Activated B cell treated with CpG ODN at 0.5 μM for 24 hours (primary cell): ENCODE data around the gene ACADS. TPM values are rescaled to one million over a fixed set of nuclear protein-coding genes. Genes with fewer than 3 reads are reported as not detected.
A peak's percentile ranks its signal among the peaks of the same experiment; 100 is the strongest.

Experiments used
- ATAC-seq: fragments of 200-7000 bp; cut with Tn5 transposase; one replicate; pipeline ENCODE4 v1.10.0; 2021; ENCODE audit warnings: low read depth, mild to moderate bottlenecking, moderate library complexity
- CTCF ChIA-PET: fragments of 350-600 bp; sonication (Branson Sonifier 250); formaldehyde crosslinking; loops from one replicate; lab custom pipeline; 2021; ENCODE audit warnings: antibody characterized with exemption; lab: Charles Lee
- POLR2A ChIA-PET: fragments of 350-600 bp; sonication (Branson Sonifier 250); formaldehyde crosslinking; loops from one replicate; lab custom pipeline; 2021; ENCODE audit warnings: antibody characterized with exemption; lab: Charles Lee
- DNase-seq: peaks from one replicate; pipeline ENCODE4 v3.0.0; 2022
- H3K27ac Mint-ChIP-seq: one replicate; pipeline ENCODE4 v1.8.0; 2020; ENCODE audit warnings: mixed read lengths
- H3K27me3 Mint-ChIP-seq: one replicate; pipeline ENCODE4 v1.8.0; 2021; ENCODE audit warnings: mixed read lengths
- H3K36me3 Mint-ChIP-seq: one replicate; pipeline ENCODE4 v1.8.0; 2021; ENCODE audit warnings: low read depth, mixed read lengths
- H3K4me1 Mint-ChIP-seq: one replicate; pipeline ENCODE4 v1.8.0; 2021; ENCODE audit warnings: mixed read lengths
- H3K4me3 Mint-ChIP-seq: one replicate; pipeline ENCODE4 v1.8.0; 2020; ENCODE audit warnings: mild to moderate bottlenecking, mixed read lengths
- H3K9me3 Mint-ChIP-seq: one replicate; pipeline ENCODE4 v1.8.0; 2020; ENCODE audit warnings: mixed read lengths
- intact Hi-C: fragments of 100-400 bp; cut with micrococcal nuclease; formaldehyde crosslinking; loops from one replicate; pipeline ENCODE4 v1.15.1; 2024
- total RNA-seq: library from RNA; stranded (reverse); gene quantifications from 2 replicates; pipeline ENCODE4 v1.2.3, GENCODE V29; 2022
- TF ChIP-seq, protein P1 (sequence below): fragments of 200-600 bp; IDR thresholded peaks from one replicate; pipeline ENCODE4 v1.8.0; 2022; ENCODE audit warnings: antibody characterized with exemption, mild to moderate bottlenecking

Gene ACADS
- total RNA-seq, 1 donor from 2014 or later = 11.1 TPM

DNA sequence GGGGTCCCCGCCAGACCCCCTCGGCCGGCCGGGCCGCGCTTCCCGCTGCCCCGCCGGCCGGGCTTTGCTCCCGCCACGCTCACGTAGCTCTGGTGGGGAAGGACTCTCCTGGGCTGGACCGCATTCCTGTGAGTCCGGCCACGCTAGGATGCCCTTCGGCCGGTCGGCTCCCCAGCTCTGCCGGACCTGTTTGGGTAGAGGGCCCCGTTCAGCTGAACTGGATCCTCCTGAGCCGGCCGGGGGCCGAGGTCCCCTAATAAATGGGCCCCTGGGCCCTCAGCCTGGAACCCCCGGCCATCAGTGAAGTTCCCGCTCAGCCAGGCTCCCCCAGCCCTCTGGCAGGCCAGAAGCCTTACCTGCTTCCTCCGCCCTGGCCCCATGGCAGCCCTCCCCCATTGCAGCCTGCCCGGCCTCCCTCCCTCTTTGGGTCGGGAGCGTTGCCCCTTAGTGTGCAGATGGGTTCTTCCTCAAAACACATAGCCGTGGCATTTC is 14.8 kb upstream of the ACADS start:
- Mint-ChIP-seq H3K4me1 (peaks cover 29% of the 10 kb centered on the region), H3K36me3 (peaks cover 21% of the 10 kb centered on the region), H3K27ac (peak overlapping the region; percentile 82), H3K27me3 (no peaks in the 10 kb centered on the region), H3K4me3 (peak overlapping the region; percentile 89), H3K9me3 (no peaks in the 10 kb centered on the region)
- ATAC-seq (peak; percentile 33), DNase-seq (peak; percentile 31)
- CTCF ChIA-PET = interaction anchor here (0.8 to 2.8 kb wide), 6 partner anchors 15 to 261 kb away, joined by 3 to 15 read pairs (median 6); partner anchors contain the start of genes ACADS and MLEC
- POLR2A ChIA-PET = interaction anchor here (0.7 to 1.9 kb wide), 7 partner anchors 10 to 403 kb away, joined by 3 to 8 read pairs (median 5); partner anchors contain the start of gene MLEC
- intact Hi-C loops = loop anchor here (1.0 to 10.0 kb wide), 4 partner anchors 14 to 401 kb away; partner anchors contain the start of genes ACADS and COX6A1
- TF ChIP-seq, protein P1, sequence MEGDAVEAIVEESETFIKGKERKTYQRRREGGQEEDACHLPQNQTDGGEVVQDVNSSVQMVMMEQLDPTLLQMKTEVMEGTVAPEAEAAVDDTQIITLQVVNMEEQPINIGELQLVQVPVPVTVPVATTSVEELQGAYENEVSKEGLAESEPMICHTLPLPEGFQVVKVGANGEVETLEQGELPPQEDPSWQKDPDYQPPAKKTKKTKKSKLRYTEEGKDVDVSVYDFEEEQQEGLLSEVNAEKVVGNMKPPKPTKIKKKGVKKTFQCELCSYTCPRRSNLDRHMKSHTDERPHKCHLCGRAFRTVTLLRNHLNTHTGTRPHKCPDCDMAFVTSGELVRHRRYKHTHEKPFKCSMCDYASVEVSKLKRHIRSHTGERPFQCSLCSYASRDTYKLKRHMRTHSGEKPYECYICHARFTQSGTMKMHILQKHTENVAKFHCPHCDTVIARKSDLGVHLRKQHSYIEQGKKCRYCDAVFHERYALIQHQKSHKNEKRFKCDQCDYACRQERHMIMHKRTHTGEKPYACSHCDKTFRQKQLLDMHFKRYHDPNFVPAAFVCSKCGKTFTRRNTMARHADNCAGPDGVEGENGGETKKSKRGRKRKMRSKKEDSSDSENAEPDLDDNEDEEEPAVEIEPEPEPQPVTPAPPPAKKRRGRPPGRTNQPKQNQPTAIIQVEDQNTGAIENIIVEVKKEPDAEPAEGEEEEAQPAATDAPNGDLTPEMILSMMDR = no peak

DNA sequence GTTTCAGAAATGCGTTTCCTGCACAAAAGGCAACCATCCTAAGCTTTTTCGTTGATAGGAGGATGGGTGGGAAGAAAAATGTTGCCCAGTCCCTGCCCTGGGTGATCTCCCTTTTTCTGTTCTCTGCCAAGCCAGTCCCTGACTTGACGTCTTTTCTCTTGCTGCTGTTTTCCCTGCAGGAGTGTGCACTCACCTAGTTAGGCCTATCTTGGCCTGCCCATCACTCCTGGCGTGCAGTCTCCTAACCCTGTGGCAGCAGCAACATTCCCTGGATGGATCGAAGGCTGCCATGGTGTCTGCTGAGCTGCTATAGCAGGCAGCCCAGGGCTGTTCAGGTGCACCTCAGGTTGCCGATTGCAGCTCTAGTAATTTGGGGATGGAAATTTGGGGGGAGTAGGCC is 14.2 kb upstream of the ACADS start:
- Mint-ChIP-seq H3K4me1 (peaks cover 29% of the 10 kb centered on the region), H3K9me3 (no peaks in the 10 kb centered on the region), H3K27me3 (no peaks in the 10 kb centered on the region), H3K27ac (peak overlapping the region; percentile 82), H3K36me3 (peaks cover 24% of the 10 kb centered on the region), H3K4me3 (peak overlapping the region; percentile 89)
- ATAC-seq (no peak), DNase-seq (no peak)
- TF ChIP-seq, protein P1 = no peak
- CTCF ChIA-PET = interaction anchor here (1.0 to 2.8 kb wide), 5 partner anchors 14 to 260 kb away, joined by 3 to 15 read pairs (median 7); partner anchors contain the start of gene ACADS
- intact Hi-C loops = loop anchor here (1.0 to 10.0 kb wide), 3 partner anchors 26 to 401 kb away; partner anchors contain the start of gene COX6A1
- POLR2A ChIA-PET = interaction anchor here (0.7 to 1.9 kb wide), 6 partner anchors 11 to 404 kb away, joined by 3 to 7 read pairs (median 4); partner anchors contain the start of gene MLEC

DNA sequence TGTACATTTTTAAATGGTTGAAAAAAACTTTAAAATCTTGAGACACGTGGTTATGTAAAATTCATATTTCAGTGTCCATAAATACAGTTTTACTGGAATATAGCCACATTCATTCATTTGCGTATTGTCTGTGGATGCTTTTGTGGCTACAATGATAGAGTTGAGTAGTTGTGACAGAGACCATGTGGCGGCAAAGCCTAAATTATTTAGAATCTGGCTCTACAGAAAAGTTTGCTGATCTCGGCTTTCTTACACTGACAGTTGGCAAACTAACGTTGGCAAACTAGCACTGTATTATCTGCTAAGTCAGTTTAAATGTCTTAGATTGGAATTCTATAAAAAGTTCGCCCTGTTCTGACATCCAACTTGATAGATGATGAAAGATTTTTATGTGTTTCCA is 13.0 kb upstream of the ACADS start:
- H3K4me1 Mint-ChIP-seq = peaks cover 29% of the 10 kb centered on the region
- CTCF ChIA-PET = interaction anchor here (1.9 to 2.8 kb wide), 2 partner anchors 64 to 66 kb away, joined by 15 read pairs; no protein-coding TSS in a partner anchor
- no peaks in the 10 kb centered on the region for H3K27me3 Mint-ChIP-seq
- no peak overlapping the region for H3K27ac Mint-ChIP-seq
- peaks cover 35% of the 10 kb centered on the region for H3K36me3 Mint-ChIP-seq
- DNase-seq = no peak
- ATAC-seq = no peak
- no peak overlapping the region for H3K4me3 Mint-ChIP-seq
- H3K9me3 Mint-ChIP-seq = no peaks in the 10 kb centered on the region
- POLR2A ChIA-PET = no interaction called here
- TF ChIP-seq, protein P1 = no peak
- intact Hi-C loops = loop anchor here (5.0 to 10.0 kb wide), 2 partner anchors 278 to 400 kb away; partner anchors contain the start of gene COX6A1

DNA sequence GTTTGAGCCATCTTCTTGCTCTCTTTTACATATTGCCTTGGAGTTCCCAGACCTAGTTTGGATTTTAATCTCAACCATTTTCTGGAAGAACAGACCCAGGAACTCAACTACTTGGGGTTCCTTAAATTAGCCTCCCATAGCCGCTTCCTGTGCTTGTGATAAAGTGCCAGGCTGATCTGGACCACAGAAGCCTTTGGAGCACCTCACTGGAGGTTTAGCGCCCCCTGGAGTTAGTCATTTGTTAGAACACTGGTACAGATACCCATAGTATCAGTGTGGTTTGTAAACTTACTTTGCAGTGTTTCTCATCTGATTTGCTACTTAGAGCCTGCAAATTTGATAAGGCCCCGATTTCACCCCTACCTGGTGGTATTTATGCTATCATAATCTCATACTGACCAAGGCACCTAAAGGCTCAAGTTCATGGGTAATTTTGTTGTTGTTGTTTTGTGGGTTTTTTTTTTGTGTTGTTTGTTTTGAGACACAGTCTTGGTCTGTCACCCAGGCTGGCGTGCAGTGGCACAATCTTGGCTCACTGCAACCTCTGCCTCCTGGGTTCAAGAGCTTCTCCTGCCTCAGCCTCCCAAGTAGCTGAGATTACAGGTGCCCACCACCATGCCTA is 11.7 kb upstream of the ACADS start:
- Mint-ChIP-seq H3K27ac (peak overlapping the region; percentile 16), H3K27me3 (no peaks in the 10 kb centered on the region), H3K4me3 (peak overlapping the region; percentile 42), H3K4me1 (peaks cover 29% of the 10 kb centered on the region), H3K9me3 (no peaks in the 10 kb centered on the region), H3K36me3 (peaks cover 48% of the 10 kb centered on the region)
- DNase-seq = no peak
- peak; percentile 45 for ATAC-seq
- TF ChIP-seq, protein P1 = peak; percentile 59
- POLR2A ChIA-PET = interaction anchor here (1.3 kb wide), 1 partner anchor 67 kb away, joined by 4 read pairs; no protein-coding TSS in a partner anchor
- intact Hi-C loops = loop anchor here (1.0 to 10.0 kb wide), 6 partner anchors 27 to 398 kb away; partner anchors contain the start of genes COX6A1 and MLEC
- CTCF ChIA-PET = interaction anchor here (0.7 to 3.9 kb wide), 5 partner anchors 66 to 258 kb away, joined by 4 to 35 read pairs (median 6); partner anchors contain the start of gene POP5

DNA sequence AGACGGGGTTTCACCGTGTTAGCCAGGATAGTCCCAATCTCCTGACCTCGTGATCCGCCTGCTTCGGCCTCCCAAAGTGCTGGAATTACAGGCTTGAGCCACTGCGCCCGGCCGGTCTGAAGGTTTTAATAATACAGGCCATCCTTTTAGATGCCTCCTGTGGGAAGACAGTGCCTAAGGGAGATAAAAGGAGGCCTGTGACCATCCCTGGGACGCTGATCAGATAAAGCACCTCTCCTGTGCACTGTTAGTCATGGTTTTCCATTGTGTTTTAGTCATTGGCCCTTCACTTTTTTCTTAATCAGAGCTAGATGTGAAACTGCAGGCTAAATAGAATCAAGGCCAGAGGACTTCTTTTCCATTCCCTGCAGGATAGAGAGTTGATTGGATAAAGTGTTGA is 7.6 kb upstream of the ACADS start:
- Mint-ChIP-seq H3K27ac (no peak overlapping the region), H3K27me3 (no peaks in the 10 kb centered on the region), H3K4me1 (peaks cover 24% of the 10 kb centered on the region), H3K9me3 (no peaks in the 10 kb centered on the region), H3K4me3 (no peak overlapping the region), H3K36me3 (peaks cover 79% of the 10 kb centered on the region)
- ATAC-seq (no peak), DNase-seq (no peak)
- TF ChIP-seq, protein P1 = no peak
- ChIA-PET CTCF (no interaction called here), POLR2A (no interaction called here)
- intact Hi-C loops = loop anchor here (10.0 kb wide), 1 partner anchor 283 kb away; the partner anchor contains the start of gene COX6A1
